HepG2 (cell line): ENCODE results near the gene RFFL. TPM values are rescaled to one million over a fixed set of nuclear protein-coding genes. Genes with fewer than 3 reads are reported as not detected.

Experiments
- ATAC-seq: fragments of 200-7000 bp; cut with Tn5 transposase; 3 replicates; pipeline ENCODE4 v1.9.1; 2020; ENCODE audit warnings: mild to moderate bottlenecking, moderate library complexity
- BruUV-seq: library from RNA; stranded (reverse); fragments of 400-500 nt; replicated peaks from 2 replicates; lab custom pipeline; 2021; lab: Mats Ljungman, UMichigan
- CTCF ChIA-PET: fragments of 300-600 bp; formaldehyde crosslinking; extraction: SDS; loops from one replicate; lab custom pipeline; 2021; ENCODE audit warnings: low total read pairs, inconsistent platforms, low intra/inter-chr PET ratio; lab: Yijun Ruan, JAX
- POLR2A ChIA-PET: fragments of 350-600 bp; sonication (Branson Sonifier 250); formaldehyde crosslinking; loops from one replicate; lab custom pipeline; 2020; ENCODE audit warnings: antibody characterized with exemption, inconsistent platforms; lab: Yijun Ruan, JAX
- DNase-seq: peaks from one replicate; pipeline ENCODE4 v3.0.0-alpha.2; 2015; ENCODE audit warnings: low spot score
- FAIRE-seq: peaks from 3 replicates; lab custom pipeline; 2011; peaks lifted over from hg19 to GRCh38; lab: Jason Lieb, UNC
- H2AFZ ChIP-seq: one replicate; pipeline ENCODE4 v1.6.1; 2011; ENCODE audit warnings: low read length, inconsistent platforms
- H3K27ac ChIP-seq: fragments of 300-600 bp; 3 replicates; pipeline ENCODE4 v1.8.0; 2011; ENCODE audit warnings: mixed run types, mild to moderate bottlenecking, mixed read lengths, low read length, inconsistent platforms; ENCODE audit not compliant: insufficient read depth; ENCODE audit errors: extremely low read length
- H3K27me3 ChIP-seq, 2 experiments: fragments of 200-600 bp in 1 of 2; 2 replicates in 1 of 2; 3 replicates in 1 of 2; pipeline versions ENCODE4 v1.6.0 to v1.8.0; 2011; ENCODE audit warnings: low read length in 2 of 2, mild to moderate bottlenecking in 2 of 2, moderate library complexity in 2 of 2, inconsistent platforms in 1 of 2; ENCODE audit not compliant: insufficient read depth in 2 of 2, control insufficient read depth in 1 of 2
- H3K36me3 ChIP-seq, 2 experiments: fragments of 200-600 bp in 1 of 2; replicated peaks in 1 of 2; 2 replicates in 1 of 2; 3 replicates in 1 of 2; pipeline versions ENCODE4 v1.5.1 to v1.8.0; 2011; ENCODE audit warnings: low read length in 2 of 2, inconsistent platforms in 1 of 2; ENCODE audit not compliant: insufficient read depth in 2 of 2, control insufficient read depth in 1 of 2
- H3K4me1 ChIP-seq: 2 replicates; pipeline ENCODE4 v1.5.1; 2012; ENCODE audit warnings: low read length, inconsistent platforms; ENCODE audit not compliant: insufficient read depth
- H3K4me2 ChIP-seq: 2 replicates; pipeline ENCODE4 v1.6.0; 2011; ENCODE audit warnings: low read depth, low read length, inconsistent platforms
- H3K4me3 ChIP-seq, 3 experiments: fragments of 200-600 bp in 1 of 3; sonication (generic), shearing (Covaris generic) in 1 of 3; replicated peaks in 1 of 3; 2 replicates each; pipeline ENCODE4 v1.5.1; 2011 to 2016; ENCODE audit warnings: low read length in 3 of 3, inconsistent platforms in 2 of 3, low read depth in 2 of 3, mild to moderate bottlenecking in 2 of 3, control low read depth in 1 of 3, mixed read lengths in 1 of 3; ENCODE audit not compliant: insufficient read depth in 1 of 3
- H3K79me2 ChIP-seq: one replicate; pipeline ENCODE4 v1.6.1; 2011; ENCODE audit warnings: low read length, inconsistent platforms; ENCODE audit not compliant: insufficient read depth
- H3K9ac ChIP-seq: 2 replicates; pipeline ENCODE4 v1.6.0; 2011; ENCODE audit warnings: mild to moderate bottlenecking, low read depth, low read length, inconsistent platforms; ENCODE audit not compliant: insufficient read depth
- H3K9me3 ChIP-seq: 2 replicates; pipeline ENCODE4 v1.5.1; 2012; ENCODE audit warnings: mild to moderate bottlenecking, low read length
- H4K20me1 ChIP-seq: 2 replicates; pipeline ENCODE4 v1.6.0; 2011; ENCODE audit warnings: inconsistent platforms, mild to moderate bottlenecking, low read length, moderate library complexity; ENCODE audit not compliant: insufficient read depth
- HCFC1 ChIP-seq: fragments of 150-350 bp; IDR thresholded peaks from 2 replicates; pipeline ENCODE4 v1.6.1; 2014; ENCODE audit warnings: low read depth, low read length
- HIVEP1 ChIP-seq: sonication (generic); formaldehyde crosslinking; IDR thresholded peaks from 2 replicates; pipeline ENCODE4 v1.4.0; 2020; ENCODE audit warnings: mild to moderate bottlenecking, missing genetic modification reagents
- SMAD3 ChIP-seq: sonication (generic); formaldehyde crosslinking; IDR thresholded peaks from 2 replicates; pipeline ENCODE4 v1.4.0; 2020; ENCODE audit warnings: missing genetic modification reagents
- ZNF431 ChIP-seq: sonication (generic); formaldehyde crosslinking; IDR thresholded peaks from 2 replicates; pipeline ENCODE4 v1.9.0; 2022; ENCODE audit warnings: missing genetic modification reagents, low read depth, mild to moderate bottlenecking, borderline replicate concordance
- ZNF883 ChIP-seq: sonication (generic); formaldehyde crosslinking; IDR thresholded peaks from 2 replicates; pipeline ENCODE4 v1.5.1; 2020; ENCODE audit warnings: mild to moderate bottlenecking, missing genetic modification reagents; ENCODE audit errors: not compliant biosample characterization
- WGBS: methylation state at CpG from one replicate; pipeline ENCODE4 v1.1.6; 2017; ENCODE audit warnings: low lambda C conversion rate; 5-methylcytosine and 5-hydroxymethylcytosine counted together
- in situ Hi-C: cut with HindIII; loops from 2 replicates; pipeline ENCODE4 v1.10.0; 2017; ENCODE audit warnings: low pct_unique_long_range_greater_than_20kb; ENCODE audit not compliant: extremely low pct_ligation_motif_present
- intact Hi-C: fragments of 100-400 bp; cut with micrococcal nuclease; formaldehyde crosslinking; loops from one replicate; pipeline ENCODE4 v1.10.0; 2022; ENCODE audit not compliant: unreplicated experiment
- polyA plus RNA-seq, 8 experiments: library from polyadenylated mRNA; depleted of rRNA in 3 of 8; stranded (reverse) in 7 of 8; unstranded in 1 of 8; fragments of >200 nt; fragmentation: Illumina TruSeq in 4 of 8; extraction: Trizol in 4 of 8; gene quantifications; 2 replicates each; pipeline versions ENCODE4 v1.2.1 to v1.2.3, GENCODE V29; 2011 to 2016; ENCODE audit warnings: low read depth in 4 of 8, missing spikeins in 1 of 8, mixed read lengths in 1 of 8; ENCODE audit not compliant: insufficient read depth in 1 of 8
- total RNA-seq, 5 experiments: library from RNA; depleted of rRNA; stranded (reverse); fragments of >200 nt; fragmentation: Illumina TruSeq; extraction: Trizol; gene quantifications; 2 replicates each; pipeline ENCODE4 v1.2.3, GENCODE V29; 2016; ENCODE audit warnings: low read depth in 1 of 5
- TF ChIP-seq, protein P1 (sequence below): sonication (generic); formaldehyde crosslinking; IDR thresholded peaks from 2 replicates; pipeline ENCODE4 v1.9.0; 2021; ENCODE audit warnings: missing genetic modification reagents, mild to moderate bottlenecking, borderline replicate concordance
- TF ChIP-seq, protein P2 (sequence below): sonication (generic); formaldehyde crosslinking; IDR thresholded peaks from 2 replicates; pipeline ENCODE4 v1.5.1; 2020; ENCODE audit warnings: mild to moderate bottlenecking, missing genetic modification reagents, moderate library complexity
- TF ChIP-seq, protein P3 (sequence below): sonication (generic); formaldehyde crosslinking; conservative IDR thresholded peaks from 2 replicates; pipeline ENCODE4 v1.5.0; 2020; ENCODE audit warnings: missing genetic modification reagents
- TF ChIP-seq, protein P4 (sequence below): sonication (generic); formaldehyde crosslinking; IDR thresholded peaks from 2 replicates; pipeline ENCODE4 v1.5.0; 2020; ENCODE audit warnings: missing genetic modification reagents
- TF ChIP-seq, protein P5 (sequence below): sonication (generic); formaldehyde crosslinking; IDR thresholded peaks from 2 replicates; pipeline ENCODE4 v1.5.1; 2020; ENCODE audit warnings: mild to moderate bottlenecking, missing genetic modification reagents, moderate library complexity
- TF ChIP-seq, protein P6 (sequence below): sonication (generic); formaldehyde crosslinking; IDR thresholded peaks from 2 replicates; pipeline ENCODE4 v1.8.1; 2023; ENCODE audit warnings: mild to moderate bottlenecking, missing genetic modification reagents

Gene RFFL
- total and polyA plus RNA-seq, 2 of the 13 experiments (the other 11 are each of a cell fraction or from before 2014, with no cell fraction given): 24.3 to 48.6 TPM

DNA sequence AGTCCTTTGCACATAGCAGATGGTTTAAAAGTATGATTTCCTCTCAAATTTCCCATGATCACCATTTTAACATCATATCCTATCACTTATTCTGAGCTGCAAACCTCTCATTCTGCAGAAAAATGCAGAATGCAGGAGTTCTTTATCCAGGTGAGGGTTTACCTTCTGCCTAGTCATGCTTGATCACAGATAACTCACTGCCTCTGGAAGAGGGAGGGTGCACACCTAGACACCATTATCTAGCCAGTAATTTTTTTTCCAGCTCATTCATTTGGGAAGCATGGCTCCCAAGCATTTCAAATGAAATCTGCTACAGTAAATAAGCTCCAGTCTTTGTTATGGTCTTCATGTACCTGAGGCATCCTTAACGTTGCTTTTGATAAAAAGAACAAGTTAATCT lies 38.0 kb downstream of the RFFL start (continued):
- TF ChIP-seq, protein P1, sequence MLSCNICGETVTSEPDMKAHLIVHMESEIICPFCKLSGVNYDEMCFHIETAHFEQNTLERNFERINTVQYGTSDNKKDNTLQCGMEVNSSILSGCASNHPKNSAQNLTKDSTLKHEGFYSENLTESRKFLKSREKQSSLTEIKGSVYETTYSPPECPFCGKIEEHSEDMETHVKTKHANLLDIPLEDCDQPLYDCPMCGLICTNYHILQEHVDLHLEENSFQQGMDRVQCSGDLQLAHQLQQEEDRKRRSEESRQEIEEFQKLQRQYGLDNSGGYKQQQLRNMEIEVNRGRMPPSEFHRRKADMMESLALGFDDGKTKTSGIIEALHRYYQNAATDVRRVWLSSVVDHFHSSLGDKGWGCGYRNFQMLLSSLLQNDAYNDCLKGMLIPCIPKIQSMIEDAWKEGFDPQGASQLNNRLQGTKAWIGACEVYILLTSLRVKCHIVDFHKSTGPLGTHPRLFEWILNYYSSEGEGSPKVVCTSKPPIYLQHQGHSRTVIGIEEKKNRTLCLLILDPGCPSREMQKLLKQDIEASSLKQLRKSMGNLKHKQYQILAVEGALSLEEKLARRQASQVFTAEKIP: no peak
- TF ChIP-seq HCFC1: no peak
- no peak for TF ChIP-seq ZNF883
- TF ChIP-seq, protein P2, sequence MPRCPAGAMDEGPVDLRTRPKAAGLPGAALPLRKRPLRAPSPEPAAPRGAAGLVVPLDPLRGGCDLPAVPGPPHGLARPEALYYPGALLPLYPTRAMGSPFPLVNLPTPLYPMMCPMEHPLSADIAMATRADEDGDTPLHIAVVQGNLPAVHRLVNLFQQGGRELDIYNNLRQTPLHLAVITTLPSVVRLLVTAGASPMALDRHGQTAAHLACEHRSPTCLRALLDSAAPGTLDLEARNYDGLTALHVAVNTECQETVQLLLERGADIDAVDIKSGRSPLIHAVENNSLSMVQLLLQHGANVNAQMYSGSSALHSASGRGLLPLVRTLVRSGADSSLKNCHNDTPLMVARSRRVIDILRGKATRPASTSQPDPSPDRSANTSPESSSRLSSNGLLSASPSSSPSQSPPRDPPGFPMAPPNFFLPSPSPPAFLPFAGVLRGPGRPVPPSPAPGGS (CRISPR knock-in tag): no peak
- TF ChIP-seq, protein P3, sequence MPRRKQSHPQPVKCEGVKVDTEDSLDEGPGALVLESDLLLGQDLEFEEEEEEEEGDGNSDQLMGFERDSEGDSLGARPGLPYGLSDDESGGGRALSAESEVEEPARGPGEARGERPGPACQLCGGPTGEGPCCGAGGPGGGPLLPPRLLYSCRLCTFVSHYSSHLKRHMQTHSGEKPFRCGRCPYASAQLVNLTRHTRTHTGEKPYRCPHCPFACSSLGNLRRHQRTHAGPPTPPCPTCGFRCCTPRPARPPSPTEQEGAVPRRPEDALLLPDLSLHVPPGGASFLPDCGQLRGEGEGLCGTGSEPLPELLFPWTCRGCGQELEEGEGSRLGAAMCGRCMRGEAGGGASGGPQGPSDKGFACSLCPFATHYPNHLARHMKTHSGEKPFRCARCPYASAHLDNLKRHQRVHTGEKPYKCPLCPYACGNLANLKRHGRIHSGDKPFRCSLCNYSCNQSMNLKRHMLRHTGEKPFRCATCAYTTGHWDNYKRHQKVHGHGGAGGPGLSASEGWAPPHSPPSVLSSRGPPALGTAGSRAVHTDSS (CRISPR knock-in tag): no peak
- TF ChIP-seq ZNF431 (CRISPR knock-in tag): no peak
- TF ChIP-seq, all 625 proteins: peak for 0

DNA sequence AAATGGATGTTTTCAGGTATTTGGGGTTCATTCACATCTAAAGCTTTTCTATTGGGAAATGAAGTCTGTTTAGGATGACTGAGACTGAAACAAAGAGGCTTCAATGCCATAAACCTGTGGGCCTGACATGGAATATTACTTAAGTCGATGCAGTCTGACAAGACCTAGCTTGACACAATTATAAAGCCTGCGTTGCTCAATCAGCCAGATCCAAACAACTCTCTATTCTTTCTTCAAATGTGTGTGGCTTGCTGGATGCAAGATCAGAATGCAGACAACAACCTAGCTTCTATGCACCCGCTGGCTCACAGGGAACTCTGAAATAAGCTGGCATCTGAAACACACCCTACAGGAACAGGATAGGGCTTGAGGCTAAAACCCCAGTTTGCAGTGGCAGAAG lies 40.0 kb downstream of the RFFL start:
- POLR2A ChIA-PET: no interaction called here
- no peak overlapping the region for H3K9ac ChIP-seq
- BruUV-seq: no TSS peak
- in situ Hi-C loops (no loop called here), intact Hi-C loops (loop anchor here (5.0 kb wide), 1 partner anchor 64 kb away; no protein-coding TSS in a partner anchor)
- H3K4me1 ChIP-seq: no peaks in the 10 kb centered on the region
- WGBS: 95% methylated on average over 3 of the region's 3 CpGs
- no peak overlapping the region for H3K27ac ChIP-seq
- no peak for FAIRE-seq
- no peaks in the 10 kb centered on the region for H3K9me3 ChIP-seq
- no peak overlapping the region for H2AFZ ChIP-seq
- H3K27me3 ChIP-seq: no peaks in the 10 kb centered on the region
- CTCF ChIA-PET: no interaction called here
- no peak overlapping the region for H3K4me3 ChIP-seq
- H4K20me1 ChIP-seq: no peaks in the 10 kb centered on the region; the same call in 1 of the 2 replicates
- DNase-seq: no peak
- peaks cover 28 to 68% of the 10 kb centered on the region in 2 experiments for H3K36me3 ChIP-seq
- no peaks in the 10 kb centered on the region for H3K79me2 ChIP-seq
- no peak for ATAC-seq
- no peak overlapping the region for H3K4me2 ChIP-seq
- TF ChIP-seq SMAD3 (CRISPR knock-in tag) (no peak), HIVEP1 (no peak)
- TF ChIP-seq, protein P4, sequence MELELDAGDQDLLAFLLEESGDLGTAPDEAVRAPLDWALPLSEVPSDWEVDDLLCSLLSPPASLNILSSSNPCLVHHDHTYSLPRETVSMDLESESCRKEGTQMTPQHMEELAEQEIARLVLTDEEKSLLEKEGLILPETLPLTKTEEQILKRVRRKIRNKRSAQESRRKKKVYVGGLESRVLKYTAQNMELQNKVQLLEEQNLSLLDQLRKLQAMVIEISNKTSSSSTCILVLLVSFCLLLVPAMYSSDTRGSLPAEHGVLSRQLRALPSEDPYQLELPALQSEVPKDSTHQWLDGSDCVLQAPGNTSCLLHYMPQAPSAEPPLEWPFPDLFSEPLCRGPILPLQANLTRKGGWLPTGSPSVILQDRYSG (CRISPR knock-in tag): no peak
- TF ChIP-seq, protein P5, sequence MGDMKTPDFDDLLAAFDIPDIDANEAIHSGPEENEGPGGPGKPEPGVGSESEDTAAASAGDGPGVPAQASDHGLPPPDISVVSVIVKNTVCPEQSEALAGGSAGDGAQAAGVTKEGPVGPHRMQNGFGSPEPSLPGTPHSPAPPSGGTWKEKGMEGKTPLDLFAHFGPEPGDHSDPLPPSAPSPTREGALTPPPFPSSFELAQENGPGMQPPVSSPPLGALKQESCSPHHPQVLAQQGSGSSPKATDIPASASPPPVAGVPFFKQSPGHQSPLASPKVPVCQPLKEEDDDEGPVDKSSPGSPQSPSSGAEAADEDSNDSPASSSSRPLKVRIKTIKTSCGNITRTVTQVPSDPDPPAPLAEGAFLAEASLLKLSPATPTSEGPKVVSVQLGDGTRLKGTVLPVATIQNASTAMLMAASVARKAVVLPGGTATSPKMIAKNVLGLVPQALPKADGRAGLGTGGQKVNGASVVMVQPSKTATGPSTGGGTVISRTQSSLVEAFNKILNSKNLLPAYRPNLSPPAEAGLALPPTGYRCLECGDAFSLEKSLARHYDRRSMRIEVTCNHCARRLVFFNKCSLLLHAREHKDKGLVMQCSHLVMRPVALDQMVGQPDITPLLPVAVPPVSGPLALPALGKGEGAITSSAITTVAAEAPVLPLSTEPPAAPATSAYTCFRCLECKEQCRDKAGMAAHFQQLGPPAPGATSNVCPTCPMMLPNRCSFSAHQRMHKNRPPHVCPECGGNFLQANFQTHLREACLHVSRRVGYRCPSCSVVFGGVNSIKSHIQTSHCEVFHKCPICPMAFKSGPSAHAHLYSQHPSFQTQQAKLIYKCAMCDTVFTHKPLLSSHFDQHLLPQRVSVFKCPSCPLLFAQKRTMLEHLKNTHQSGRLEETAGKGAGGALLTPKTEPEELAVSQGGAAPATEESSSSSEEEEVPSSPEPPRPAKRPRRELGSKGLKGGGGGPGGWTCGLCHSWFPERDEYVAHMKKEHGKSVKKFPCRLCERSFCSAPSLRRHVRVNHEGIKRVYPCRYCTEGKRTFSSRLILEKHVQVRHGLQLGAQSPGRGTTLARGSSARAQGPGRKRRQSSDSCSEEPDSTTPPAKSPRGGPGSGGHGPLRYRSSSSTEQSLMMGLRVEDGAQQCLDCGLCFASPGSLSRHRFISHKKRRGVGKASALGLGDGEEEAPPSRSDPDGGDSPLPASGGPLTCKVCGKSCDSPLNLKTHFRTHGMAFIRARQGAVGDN (CRISPR knock-in tag): no peak
- TF ChIP-seq, protein P6, sequence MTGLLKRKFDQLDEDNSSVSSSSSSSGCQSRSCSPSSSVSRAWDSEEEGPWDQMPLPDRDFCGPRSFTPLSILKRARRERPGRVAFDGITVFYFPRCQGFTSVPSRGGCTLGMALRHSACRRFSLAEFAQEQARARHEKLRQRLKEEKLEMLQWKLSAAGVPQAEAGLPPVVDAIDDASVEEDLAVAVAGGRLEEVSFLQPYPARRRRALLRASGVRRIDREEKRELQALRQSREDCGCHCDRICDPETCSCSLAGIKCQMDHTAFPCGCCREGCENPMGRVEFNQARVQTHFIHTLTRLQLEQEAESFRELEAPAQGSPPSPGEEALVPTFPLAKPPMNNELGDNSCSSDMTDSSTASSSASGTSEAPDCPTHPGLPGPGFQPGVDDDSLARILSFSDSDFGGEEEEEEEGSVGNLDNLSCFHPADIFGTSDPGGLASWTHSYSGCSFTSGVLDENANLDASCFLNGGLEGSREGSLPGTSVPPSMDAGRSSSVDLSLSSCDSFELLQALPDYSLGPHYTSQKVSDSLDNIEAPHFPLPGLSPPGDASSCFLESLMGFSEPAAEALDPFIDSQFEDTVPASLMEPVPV (CRISPR knock-in tag): no peak
